Measurements from ENCODE around the gene FMO1.

DNA sequence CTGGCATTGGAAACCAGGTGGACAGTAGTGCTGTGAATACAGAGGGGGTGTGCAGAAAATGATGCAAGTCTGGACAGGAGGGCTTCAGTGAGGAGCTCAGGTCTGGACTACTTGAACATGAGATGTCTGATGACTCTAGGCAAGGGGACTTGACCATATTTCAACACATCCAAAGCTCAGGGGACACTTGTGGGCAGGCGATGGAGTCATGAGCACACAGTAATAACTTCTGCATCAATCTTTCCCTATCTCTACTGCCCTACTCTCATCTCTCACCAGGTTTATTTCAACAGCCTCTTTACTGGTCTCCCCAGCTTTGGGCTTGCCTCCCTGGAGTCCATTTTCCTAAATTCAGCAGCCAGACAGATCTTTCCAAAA, 41.3 kb upstream of the FMO1 start:
- TF ChIP-seq, protein P1, sequence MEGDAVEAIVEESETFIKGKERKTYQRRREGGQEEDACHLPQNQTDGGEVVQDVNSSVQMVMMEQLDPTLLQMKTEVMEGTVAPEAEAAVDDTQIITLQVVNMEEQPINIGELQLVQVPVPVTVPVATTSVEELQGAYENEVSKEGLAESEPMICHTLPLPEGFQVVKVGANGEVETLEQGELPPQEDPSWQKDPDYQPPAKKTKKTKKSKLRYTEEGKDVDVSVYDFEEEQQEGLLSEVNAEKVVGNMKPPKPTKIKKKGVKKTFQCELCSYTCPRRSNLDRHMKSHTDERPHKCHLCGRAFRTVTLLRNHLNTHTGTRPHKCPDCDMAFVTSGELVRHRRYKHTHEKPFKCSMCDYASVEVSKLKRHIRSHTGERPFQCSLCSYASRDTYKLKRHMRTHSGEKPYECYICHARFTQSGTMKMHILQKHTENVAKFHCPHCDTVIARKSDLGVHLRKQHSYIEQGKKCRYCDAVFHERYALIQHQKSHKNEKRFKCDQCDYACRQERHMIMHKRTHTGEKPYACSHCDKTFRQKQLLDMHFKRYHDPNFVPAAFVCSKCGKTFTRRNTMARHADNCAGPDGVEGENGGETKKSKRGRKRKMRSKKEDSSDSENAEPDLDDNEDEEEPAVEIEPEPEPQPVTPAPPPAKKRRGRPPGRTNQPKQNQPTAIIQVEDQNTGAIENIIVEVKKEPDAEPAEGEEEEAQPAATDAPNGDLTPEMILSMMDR (IDR thresholded peaks at IDR 0.05; ENCODE audit: insufficient read depth, low read length, poor library complexity, severe bottlenecking), result no peak
- no peak for TF ChIP-seq EZH2phosphoT487 (conservative IDR thresholded peaks at IDR 0.05; ENCODE audit: low read length)

All from SU-DHL-6 (cell line).